PC-9 (cell line): ENCODE results near the gene STK32B. TPM values are rescaled to one million over a fixed set of nuclear protein-coding genes. Genes with fewer than 3 reads are reported as not detected.

Experiments used
- BruUV-seq: library from RNA; stranded (reverse); fragments of 400-500 nt; replicated peaks from 2 replicates; lab custom pipeline; 2021; lab: Mats Ljungman, UMichigan
- CTCF ChIA-PET: fragments of 300-600 bp; sonication (Branson Sonifier 250); formaldehyde crosslinking; loops from one replicate; lab custom pipeline; 2022; ENCODE audit warnings: antibody characterized with exemption; lab: Charles Lee
- POLR2A ChIA-PET: fragments of 300-600 bp; sonication (Branson Sonifier 250); formaldehyde crosslinking; loops from one replicate; lab custom pipeline; 2022; ENCODE audit warnings: antibody characterized with exemption; ENCODE audit not compliant: unreplicated experiment; lab: Charles Lee
- DNase-seq, 2 experiments: peaks; one replicate each; pipeline versions ENCODE4 v3.0.0 to v3.0.0-alpha.2; 2015 to 2022; ENCODE audit warnings: mixed read lengths in 1 of 2
- H2AFZ ChIP-seq: fragments of 200-600 bp; sonication (generic); 2 replicates; pipeline ENCODE4 v1.8.1; 2017; ENCODE audit warnings: antibody characterized with exemption
- H3F3A ChIP-seq: fragments of 200-600 bp; sonication (generic); 2 replicates; pipeline ENCODE4 v1.8.1; 2017; ENCODE audit warnings: antibody characterized with exemption, mild to moderate bottlenecking, low read depth; ENCODE audit not compliant: insufficient read depth
- H3K27ac ChIP-seq: fragments of 200-600 bp; sonication (generic); 2 replicates; pipeline ENCODE4 v1.6.1; 2016; ENCODE audit warnings: mixed run types
- H3K27me3 ChIP-seq: fragments of 200-600 bp; sonication (generic); 2 replicates; pipeline ENCODE4 v1.6.1; 2016; ENCODE audit warnings: low read depth, mixed run types; ENCODE audit not compliant: insufficient read depth
- H3K36me3 ChIP-seq: fragments of 200-600 bp; sonication (generic); 2 replicates; pipeline ENCODE4 v1.6.1; 2016; ENCODE audit warnings: low read depth, mixed run types
- H3K4me1 ChIP-seq: fragments of 200-600 bp; sonication (generic); replicated peaks from 2 replicates; pipeline ENCODE4 v1.6.1; 2016; ENCODE audit warnings: mixed run types; ENCODE audit not compliant: insufficient read depth
- H3K4me2 ChIP-seq: fragments of 200-600 bp; sonication (generic); 2 replicates; pipeline ENCODE4 v1.6.1; 2017; ENCODE audit warnings: mixed run types
- H3K4me3 ChIP-seq: fragments of 200-600 bp; sonication (generic); 2 replicates; pipeline ENCODE4 v1.6.1; 2016; ENCODE audit warnings: mixed run types
- H3K79me2 ChIP-seq: fragments of 200-600 bp; sonication (generic); 2 replicates; pipeline ENCODE4 v1.6.1; 2017; ENCODE audit warnings: low read depth, mixed run types
- H3K9me2 ChIP-seq: fragments of 200-600 bp; sonication (generic); 2 replicates; pipeline ENCODE4 v1.8.1; 2017; ENCODE audit warnings: mild to moderate bottlenecking; ENCODE audit not compliant: insufficient read depth
- H3K9me3 ChIP-seq: fragments of 200-600 bp; sonication (generic); 2 replicates; pipeline ENCODE4 v1.8.1; 2016; ENCODE audit warnings: low read depth; ENCODE audit not compliant: insufficient read depth
- H4K20me1 ChIP-seq: fragments of 200-600 bp; sonication (generic); 2 replicates; pipeline ENCODE4 v1.8.1; 2017; ENCODE audit not compliant: insufficient read depth
- EZH2 ChIP-seq: fragments of 200-600 bp; sonication (generic); IDR thresholded peaks from 2 replicates; pipeline ENCODE4 v1.8.0; 2017; ENCODE audit warnings: antibody characterized with exemption, low read depth
- intact Hi-C: fragments of 100-400 bp; cut with micrococcal nuclease; formaldehyde crosslinking; loops from one replicate; pipeline ENCODE4 v1.10.0; 2022; ENCODE audit not compliant: unreplicated experiment
- total RNA-seq: library from RNA; stranded (reverse); gene quantifications from 2 replicates; pipeline ENCODE4 v1.2.3, GENCODE V29; 2021
- TF ChIP-seq, protein P1 (sequence below): fragments of 200-600 bp; sonication (generic); conservative IDR thresholded peaks from 2 replicates; pipeline ENCODE4 v1.6.1; 2017; ENCODE audit warnings: mixed run types, antibody characterized with exemption, mild to moderate bottlenecking, moderate library complexity

The STK32B gene
- total RNA-seq, 1 experiment from 2014 or later = not detected

DNA sequence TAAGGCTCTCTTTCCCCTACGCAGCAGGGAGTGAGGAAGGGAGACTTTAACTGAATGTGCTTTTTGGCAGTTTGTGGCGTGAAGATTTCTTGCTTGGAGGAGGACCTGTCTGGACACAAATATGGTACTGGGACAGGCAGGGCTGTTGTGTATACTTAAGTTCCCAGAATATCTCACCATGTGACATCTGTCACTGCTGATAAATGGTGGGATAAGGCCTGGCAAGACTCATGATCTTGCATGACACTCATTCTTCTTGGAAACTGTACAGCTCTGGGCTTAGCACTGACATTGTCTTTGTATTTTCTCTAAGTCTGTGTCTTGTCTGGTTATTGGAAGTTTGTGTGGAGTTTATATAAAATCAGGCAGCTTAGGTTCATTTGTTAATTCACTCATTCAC is 93.1 kb downstream of the STK32B start:
- TF ChIP-seq EZH2 = no peak
- TF ChIP-seq, protein P1, sequence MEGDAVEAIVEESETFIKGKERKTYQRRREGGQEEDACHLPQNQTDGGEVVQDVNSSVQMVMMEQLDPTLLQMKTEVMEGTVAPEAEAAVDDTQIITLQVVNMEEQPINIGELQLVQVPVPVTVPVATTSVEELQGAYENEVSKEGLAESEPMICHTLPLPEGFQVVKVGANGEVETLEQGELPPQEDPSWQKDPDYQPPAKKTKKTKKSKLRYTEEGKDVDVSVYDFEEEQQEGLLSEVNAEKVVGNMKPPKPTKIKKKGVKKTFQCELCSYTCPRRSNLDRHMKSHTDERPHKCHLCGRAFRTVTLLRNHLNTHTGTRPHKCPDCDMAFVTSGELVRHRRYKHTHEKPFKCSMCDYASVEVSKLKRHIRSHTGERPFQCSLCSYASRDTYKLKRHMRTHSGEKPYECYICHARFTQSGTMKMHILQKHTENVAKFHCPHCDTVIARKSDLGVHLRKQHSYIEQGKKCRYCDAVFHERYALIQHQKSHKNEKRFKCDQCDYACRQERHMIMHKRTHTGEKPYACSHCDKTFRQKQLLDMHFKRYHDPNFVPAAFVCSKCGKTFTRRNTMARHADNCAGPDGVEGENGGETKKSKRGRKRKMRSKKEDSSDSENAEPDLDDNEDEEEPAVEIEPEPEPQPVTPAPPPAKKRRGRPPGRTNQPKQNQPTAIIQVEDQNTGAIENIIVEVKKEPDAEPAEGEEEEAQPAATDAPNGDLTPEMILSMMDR = no peak
- Histone ChIP-seq H3K27ac (no peak overlapping the region), H3K9me3 (no peaks in the 10 kb centered on the region), H4K20me1 (no peaks in the 10 kb centered on the region), H3K27me3 (peaks cover 7% of the 10 kb centered on the region; the same call in 1 of the 2 replicates), H3K36me3 (no peaks in the 10 kb centered on the region), H3K9me2 (no peaks in the 10 kb centered on the region), H2AFZ (no peak overlapping the region), H3K4me3 (no peak overlapping the region), H3K79me2 (no peaks in the 10 kb centered on the region), H3K4me2 (no peak overlapping the region), H3K4me1 (no peaks in the 10 kb centered on the region), H3F3A (no peaks in the 10 kb centered on the region)
- POLR2A ChIA-PET = no interaction called here
- CTCF ChIA-PET = no interaction called here
- intact Hi-C loops = no loop called here
- no peak for DNase-seq
- BruUV-seq = no TSS peak

DNA sequence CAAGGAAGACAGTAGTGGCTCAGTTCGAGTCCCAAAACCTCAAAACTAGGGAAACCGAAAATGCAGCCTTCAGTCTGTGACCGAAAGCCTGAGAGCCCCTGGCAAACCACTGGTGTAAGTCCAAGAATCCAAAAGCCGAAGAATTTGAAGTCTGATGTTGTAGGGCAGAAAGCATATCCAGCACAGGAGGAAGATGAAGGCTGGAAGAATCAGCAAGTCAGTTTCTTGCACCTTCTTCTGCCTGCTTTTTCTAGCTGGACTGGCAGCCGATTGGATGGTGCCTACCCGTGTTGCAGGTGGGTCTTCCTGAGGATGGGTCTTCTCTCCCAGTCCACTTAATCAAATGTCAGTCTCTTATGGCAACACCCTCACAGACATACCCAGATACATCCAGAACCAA is 95.0 kb downstream of the STK32B start:
- Histone ChIP-seq H3K9me3 (no peaks in the 10 kb centered on the region), H3K4me2 (no peak overlapping the region), H3K9me2 (no peaks in the 10 kb centered on the region), H3K79me2 (no peaks in the 10 kb centered on the region), H4K20me1 (no peaks in the 10 kb centered on the region), H3K36me3 (no peaks in the 10 kb centered on the region), H3K27ac (no peak overlapping the region), H3F3A (no peaks in the 10 kb centered on the region), H3K4me1 (no peaks in the 10 kb centered on the region), H3K27me3 (peaks cover 7% of the 10 kb centered on the region; the same call in 1 of the 2 replicates), H3K4me3 (no peak overlapping the region), H2AFZ (no peak overlapping the region)
- intact Hi-C loops = no loop called here
- no peak for DNase-seq
- ChIA-PET CTCF (no interaction called here), POLR2A (no interaction called here)
- TF ChIP-seq, protein P1 = no peak
- TF ChIP-seq EZH2 = no peak
- BruUV-seq = no TSS peak

DNA sequence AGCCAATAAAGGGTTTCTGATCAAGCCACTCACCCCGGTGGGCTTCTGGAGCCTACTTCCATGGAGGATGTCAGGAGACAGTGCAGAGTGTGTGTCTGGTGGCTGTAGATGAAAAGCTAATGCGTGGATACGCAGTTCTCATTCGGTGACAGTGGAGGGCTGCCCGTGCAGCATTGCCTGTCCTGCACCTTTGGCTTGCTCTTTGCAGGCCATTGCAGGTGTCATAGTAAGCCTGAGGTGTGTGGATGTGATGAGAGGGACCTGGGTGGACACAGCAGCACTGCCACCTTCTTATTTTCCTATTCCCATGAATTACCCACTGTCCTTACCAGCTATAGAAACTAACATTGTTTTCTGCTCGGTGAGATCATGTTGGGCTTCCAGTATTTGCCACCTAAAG is 101.2 kb downstream of the STK32B start:
- Histone ChIP-seq H3F3A (no peaks in the 10 kb centered on the region), H3K4me2 (no peak overlapping the region), H4K20me1 (no peaks in the 10 kb centered on the region), H3K36me3 (no peaks in the 10 kb centered on the region), H3K4me3 (no peak overlapping the region), H3K79me2 (no peaks in the 10 kb centered on the region), H3K9me2 (no peaks in the 10 kb centered on the region), H3K9me3 (no peaks in the 10 kb centered on the region), H3K4me1 (no peaks in the 10 kb centered on the region), H2AFZ (no peak overlapping the region), H3K27ac (no peak overlapping the region), H3K27me3 (peaks cover 9% of the 10 kb centered on the region; the same call in 1 of the 2 replicates)
- no peak for DNase-seq
- no peak for TF ChIP-seq EZH2
- TF ChIP-seq, protein P1 = no peak
- intact Hi-C loops = no loop called here
- BruUV-seq = no TSS peak
- CTCF ChIA-PET = no interaction called here
- POLR2A ChIA-PET = no interaction called here
